ENCODE data around the gene POGZ.

GRCh38 chr1:151362308-151363155 is 96.8 kb downstream of the POGZ start:
- no peak for TF ChIP-seq CTCF (conservative IDR thresholded peaks at IDR 0.05; ENCODE audit: low read depth, low read length)
- no peak for TF ChIP-seq EZH2phosphoT487 (IDR thresholded peaks at IDR 0.05; ENCODE audit: borderline replicate concordance, low read length)
- no peak for TF ChIP-seq EZH2 (IDR thresholded peaks at IDR 0.05; ENCODE audit: low read length, unreplicated experiment)
